SK-N-MC (cell line): Measurements from ENCODE around the gene SPEF2.

ENCODE experiments used
- DNase-seq: peaks from one replicate; pipeline ENCODE4 v3.0.0-alpha.2; 2011; ENCODE audit warnings: low read depth, low spot score
- H3K27ac ChIP-seq: fragments of 200-600 bp; sonication (generic); 2 replicates; pipeline ENCODE4 v1.5.1; 2016; ENCODE audit warnings: mixed run types
- H3K36me3 ChIP-seq: fragments of 200-600 bp; sonication (generic); 2 replicates; pipeline ENCODE4 v1.6.1; 2017; ENCODE audit warnings: antibody characterized with exemption, low read length, mixed read lengths; ENCODE audit not compliant: insufficient read depth
- H3K4me3 ChIP-seq: fragments of 200-600 bp; sonication (generic); 2 replicates; pipeline ENCODE4 v1.5.1; 2016
- H3K9ac ChIP-seq: fragments of 200-600 bp; sonication (generic); 2 replicates; pipeline ENCODE4 v1.8.0; 2017; ENCODE audit warnings: mixed run types, mixed read lengths; ENCODE audit not compliant: insufficient read length
- H3K9me3 ChIP-seq: fragments of 200-600 bp; sonication (generic); 2 replicates; pipeline ENCODE4 v1.6.1; 2017; ENCODE audit warnings: low read depth, mild to moderate bottlenecking, antibody characterized with exemption, low read length, moderate library complexity, mixed read lengths
- EZH2 ChIP-seq: fragments of 200-600 bp; sonication (generic); IDR thresholded peaks from one replicate; pipeline ENCODE4 v1.6.1; 2017; ENCODE audit warnings: antibody characterized with exemption
- FOXP2 ChIP-seq: optimal IDR thresholded peaks from 2 replicates; pipeline ENCODE3; 2011; ENCODE audit warnings: mild to moderate bottlenecking, moderate library complexity; ENCODE audit not compliant: insufficient read depth; ENCODE audit errors: extremely low read length, control extremely low read depth
- POLR2AphosphoS5 ChIP-seq: IDR thresholded peaks from 2 replicates; pipeline ENCODE4 v1.6.1; 2012; ENCODE audit warnings: mild to moderate bottlenecking, low read depth, low read length, borderline replicate concordance

Gene SPEF2

DNA sequence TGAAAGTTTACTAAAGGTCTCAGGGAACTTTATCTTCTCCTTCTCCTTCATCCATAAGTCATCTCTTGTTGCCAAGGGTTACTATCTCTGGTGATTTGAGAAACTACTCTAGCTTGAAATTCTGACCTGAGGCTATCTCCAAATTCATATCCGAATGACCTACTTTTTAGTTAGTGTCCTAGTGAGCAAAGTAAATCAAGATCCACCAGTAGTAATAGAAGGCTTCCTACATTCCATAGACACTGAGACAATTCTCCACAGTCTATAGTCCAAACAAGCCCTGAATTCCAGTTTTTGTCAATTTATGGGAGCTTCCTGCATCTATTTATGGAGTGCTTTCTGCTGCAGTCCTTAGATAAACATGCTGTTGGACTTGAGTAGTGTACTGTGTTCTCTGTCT, 244.1 kb downstream of the SPEF2 start:
- H3K27ac ChIP-seq: no peak overlapping the region
- H3K9me3 ChIP-seq: no peaks in the 10 kb centered on the region
- no peak overlapping the region for H3K4me3 ChIP-seq
- no peak for DNase-seq
- no peak for TF ChIP-seq FOXP2
- no peak for TF ChIP-seq POLR2AphosphoS5
- TF ChIP-seq EZH2: no peak
- no peaks in the 10 kb centered on the region for H3K36me3 ChIP-seq
- no peak overlapping the region for H3K9ac ChIP-seq

DNA sequence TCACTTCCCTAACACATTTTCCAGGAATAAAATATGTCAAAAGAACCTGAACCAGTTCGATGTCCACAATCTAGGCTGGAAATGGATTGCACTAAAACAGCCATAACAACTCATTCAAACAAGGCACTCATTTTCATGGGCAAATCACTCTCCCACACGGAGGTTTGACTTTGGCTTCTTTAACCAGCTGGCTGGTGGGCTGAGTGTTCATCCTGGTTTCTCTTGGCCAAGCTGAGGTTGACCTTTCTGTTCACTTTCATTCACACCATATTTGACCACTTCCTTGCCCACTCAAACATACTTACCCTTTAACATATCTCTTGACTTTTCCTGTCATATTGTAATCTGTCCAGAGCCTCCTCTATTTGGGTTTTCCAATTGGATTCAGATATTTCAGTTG, 244.5 kb downstream of the SPEF2 start:
- Histone ChIP-seq H3K9me3 (no peaks in the 10 kb centered on the region), H3K27ac (no peak overlapping the region), H3K9ac (no peak overlapping the region), H3K36me3 (no peaks in the 10 kb centered on the region), H3K4me3 (no peak overlapping the region)
- no peak for TF ChIP-seq POLR2AphosphoS5
- TF ChIP-seq FOXP2: no peak
- DNase-seq: no peak

DNA sequence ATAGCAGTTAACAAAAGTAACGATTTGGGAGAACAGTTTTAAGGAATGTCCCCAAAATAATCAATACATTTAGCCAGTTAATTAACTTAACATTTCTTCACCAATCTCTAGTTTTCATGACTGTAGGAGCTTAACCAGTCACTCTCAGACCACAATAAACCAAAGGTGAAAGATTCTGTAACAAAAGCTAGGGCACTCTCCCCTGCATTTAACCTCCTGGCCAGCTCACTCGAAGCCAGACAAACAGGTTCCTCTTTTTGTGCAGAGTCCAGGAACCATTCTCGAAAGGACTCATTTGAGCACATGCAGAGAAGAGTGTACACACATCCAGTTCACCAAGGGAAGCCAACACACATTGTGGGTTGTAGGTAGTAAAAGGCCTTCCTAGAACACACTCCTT, 245.5 kb downstream of the SPEF2 start:
- Histone ChIP-seq H3K27ac (no peak overlapping the region), H3K9ac (no peak overlapping the region), H3K36me3 (no peaks in the 10 kb centered on the region), H3K9me3 (no peaks in the 10 kb centered on the region), H3K4me3 (no peak overlapping the region)
- no peak for DNase-seq
- TF ChIP-seq FOXP2: no peak
- TF ChIP-seq POLR2AphosphoS5: no peak
- no peak for TF ChIP-seq EZH2
